RKO (cell line): ENCODE results near the gene TYROBP.
"Not testable (repeated sequence)": the region's sequence is repeated elsewhere in the genome, so short reads cannot be mapped to it uniquely, and the experiment has no call there.

Experiments
- DNase-seq: peaks from one replicate; pipeline ENCODE4 v3.0.0-alpha.2; 2016; ENCODE audit warnings: low spot score

Gene TYROBP

GRCh38 chr19:35908010-35908441 is at the start of gene TYROBP:
Gene TYROBP (minus strand): TSS chr19:35908295. CDS start chr19:35908228, 67 bp downstream.
- no peak for DNase-seq

- not testable (repeated sequence) for DNase-seq
These were observed 49.3 kb upstream of the TYROBP start for GRCh38 chr19:35957411-35957810.

- no peak for DNase-seq
These were observed 48.0 kb upstream of the TYROBP start for GRCh38 chr19:35955881-35956634.

- DNase-seq: no peak
These were observed 41.0 kb upstream of the TYROBP start for GRCh38 chr19:35949131-35949530.

- DNase-seq: no peak
These were observed 38.1 kb upstream of the TYROBP start for GRCh38 chr19:35946203-35946602.

GRCh38 chr19:35945121-35945790 is 37.2 kb upstream of the TYROBP start:
- no peak for DNase-seq

- DNase-seq: no peak
These were observed 36.5 kb upstream of the TYROBP start for GRCh38 chr19:35944556-35944955.

GRCh38 chr19:35943321-35944301 is 35.5 kb upstream of the TYROBP start:
- no peak for DNase-seq

- DNase-seq: no peak
These were observed 34.1 kb upstream of the TYROBP start for GRCh38 chr19:35942235-35942634.

- no peak for DNase-seq
These were observed 32.7 kb upstream of the TYROBP start for GRCh38 chr19:35940839-35941238.

GRCh38 chr19:35940078-35940775 is 32.1 kb upstream of the TYROBP start:
- no peak for DNase-seq

GRCh38 chr19:35939307-35940077 is 31.4 kb upstream of the TYROBP start:
- DNase-seq: no peak

- DNase-seq: no peak
These were observed 30.5 kb upstream of the TYROBP start for GRCh38 chr19:35938282-35939224.

GRCh38 chr19:35937345-35938281 is 29.5 kb upstream of the TYROBP start:
- no peak for DNase-seq

- DNase-seq: peak; percentile 30
These were observed 28.7 kb upstream of the TYROBP start for GRCh38 chr19:35936738-35937268.

GRCh38 chr19:35935911-35936737 is 28.0 kb upstream of the TYROBP start, which contains the start of gene LRFN3:
Gene LRFN3 (plus strand): TSS chr19:35936374. CDS start chr19:35939426, 3,052 bp downstream.
- DNase-seq: peak; percentile 78

GRCh38 chr19:35932291-35932936 is 24.3 kb upstream of the TYROBP start:
- no peak for DNase-seq
